Large intestine (tissue), 3 donors: ENCODE data around the gene LDHB. TPM values are rescaled to one million over a fixed set of nuclear protein-coding genes. Genes with fewer than 3 reads are reported as not detected.
"Not testable (repeated sequence)": the region's sequence is repeated elsewhere in the genome, so short reads cannot be mapped to it uniquely, and the experiment has no call there.

ENCODE experiments used
- DNase-seq, 2 donors: peaks; one replicate each; pipeline versions ENCODE4 v3.0.0 to v3.0.0-alpha.2; 2013
- H3K27ac ChIP-seq: one replicate; pipeline ENCODE4 v1.5.1; 2013; ENCODE audit warnings: low read length
- H3K27me3 ChIP-seq: 2 replicates; pipeline ENCODE4 v1.6.1; 2013; ENCODE audit warnings: low read length; ENCODE audit not compliant: control insufficient read depth, insufficient read depth
- H3K36me3 ChIP-seq: 2 replicates; pipeline ENCODE4 v1.6.1; 2013; ENCODE audit warnings: low read length; ENCODE audit not compliant: control insufficient read depth, insufficient read depth
- H3K4me1 ChIP-seq: one replicate; pipeline ENCODE4 v1.6.1; 2013; ENCODE audit warnings: low read length; ENCODE audit not compliant: control insufficient read depth, insufficient read depth
- H3K4me3 ChIP-seq: one replicate; pipeline ENCODE4 v1.5.1; 2013; ENCODE audit warnings: low read length
- H3K9me3 ChIP-seq: one replicate; pipeline ENCODE4 v1.6.1; 2013; ENCODE audit warnings: mild to moderate bottlenecking, low read depth, low read length, moderate library complexity; ENCODE audit not compliant: control insufficient read depth
- WGBS: methylation state at CpG from one replicate; pipeline ENCODE4 v1.1.5; 2013; ENCODE audit warnings: low lambda C conversion rate; ENCODE audit not compliant: insufficient coverage; 5-methylcytosine and 5-hydroxymethylcytosine counted together
- polyA plus RNA-seq: library from polyadenylated mRNA; unstranded; fragments of 120-200 nt; gene quantifications from one replicate; pipeline ENCODE4 v1.2.1, GENCODE V29; 2013

The LDHB gene
- polyA plus RNA-seq, 1 donor: 549 TPM

DNA sequence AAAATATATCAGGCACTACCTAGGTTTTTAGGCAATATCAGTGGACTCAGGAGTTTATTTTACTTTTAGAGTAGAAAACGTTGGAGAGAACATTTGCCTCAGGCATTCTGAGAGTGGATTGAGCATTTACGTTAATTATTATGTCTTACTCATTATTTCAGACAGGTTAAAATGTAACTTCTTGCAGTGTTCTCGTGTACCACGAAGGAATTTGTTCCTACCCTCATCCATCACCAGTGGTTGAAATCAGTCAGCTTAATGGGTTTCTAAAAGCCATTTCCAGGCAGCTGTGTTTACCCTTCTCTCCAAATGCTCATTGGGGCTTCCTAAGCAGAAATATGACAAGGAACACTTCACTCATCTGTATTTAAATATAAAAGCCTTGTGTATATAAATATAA, 9.1 kb upstream of the LDHB start:
- H3K27me3 ChIP-seq: peaks cover 6% of the 10 kb centered on the region
- H3K4me3 ChIP-seq: no peak overlapping the region
- no CpG with 5 or more reads among the region's 4 CpGs for WGBS
- no peak overlapping the region for H3K27ac ChIP-seq
- no peak for DNase-seq
- H3K36me3 ChIP-seq: no peaks in the 10 kb centered on the region
- H3K4me1 ChIP-seq: no peaks in the 10 kb centered on the region
- peaks cover 1% of the 10 kb centered on the region for H3K9me3 ChIP-seq

- 89% methylated on average over 3 of the region's 7 CpGs for whole genome bisulfite sequencing
- no peak overlapping the region for H3K27ac ChIP-seq
- H3K36me3 ChIP-seq: no peaks in the 10 kb centered on the region
These were observed 8.2 kb upstream of the LDHB start for GRCh38 chr12:21665816-21666215.

GRCh38 chr12:21662122-21662792, 4.6 kb upstream of the LDHB start:
- no CpG with 5 or more reads among the region's 27 CpGs for WGBS
- Histone ChIP-seq H3K27me3 (no peaks in the 10 kb centered on the region), H3K36me3 (no peaks in the 10 kb centered on the region), H3K9me3 (peaks cover 5% of the 10 kb centered on the region), H3K4me1 (no peaks in the 10 kb centered on the region), H3K4me3 (no peak overlapping the region), H3K27ac (no peak overlapping the region)
- DNase-seq: no peak

More at GRCh38 chr12:21665816-21666215, 8.2 kb upstream of the LDHB start:
- Histone ChIP-seq H3K9me3 (peaks cover 5% of the 10 kb centered on the region), H3K4me3 (no peak overlapping the region), H3K4me1 (no peaks in the 10 kb centered on the region), H3K27me3 (peaks cover 6% of the 10 kb centered on the region)
- DNase-seq: no peak

- not testable (repeated sequence) for H3K27me3 ChIP-seq, H3K4me3 ChIP-seq, H3K27ac ChIP-seq, H3K36me3 ChIP-seq, DNase-seq, H3K4me1 ChIP-seq, H3K9me3 ChIP-seq
- WGBS: no CpG with 5 or more reads among the region's 44 CpGs
These were observed 3.9 kb upstream of the LDHB start for GRCh38 chr12:21661396-21662093.

- no peak for DNase-seq
- 33% methylated on average over 1 of the region's 1 CpG for WGBS
- H3K36me3 ChIP-seq: peaks cover 2% of the 10 kb centered on the region
These were observed 1.7 kb upstream of the LDHB start for GRCh38 chr12:21659383-21659782.

GRCh38 chr12:21656905-21657325, 727 bp downstream of the LDHB start:
- peaks cover 20% of the 10 kb centered on the region for H3K36me3 ChIP-seq
- H3K4me1 ChIP-seq: peaks cover 2% of the 10 kb centered on the region
- H3K27me3 ChIP-seq: no peaks in the 10 kb centered on the region
- peak overlapping the region; percentile 58 for H3K27ac ChIP-seq
- WGBS: 0% methylated on average over 1 of the region's 16 CpGs
- peak; percentile 37 to 80 for DNase-seq
- H3K9me3 ChIP-seq: peaks cover 5% of the 10 kb centered on the region
- peak overlapping the region; percentile 66 for H3K4me3 ChIP-seq

More at GRCh38 chr12:21659383-21659782, 1.7 kb upstream of the LDHB start:
- Histone ChIP-seq H3K27me3 (no peaks in the 10 kb centered on the region), H3K9me3 (peaks cover 5% of the 10 kb centered on the region), H3K27ac (no peak overlapping the region), H3K4me1 (peaks cover 2% of the 10 kb centered on the region), H3K4me3 (no peak overlapping the region)

DNA sequence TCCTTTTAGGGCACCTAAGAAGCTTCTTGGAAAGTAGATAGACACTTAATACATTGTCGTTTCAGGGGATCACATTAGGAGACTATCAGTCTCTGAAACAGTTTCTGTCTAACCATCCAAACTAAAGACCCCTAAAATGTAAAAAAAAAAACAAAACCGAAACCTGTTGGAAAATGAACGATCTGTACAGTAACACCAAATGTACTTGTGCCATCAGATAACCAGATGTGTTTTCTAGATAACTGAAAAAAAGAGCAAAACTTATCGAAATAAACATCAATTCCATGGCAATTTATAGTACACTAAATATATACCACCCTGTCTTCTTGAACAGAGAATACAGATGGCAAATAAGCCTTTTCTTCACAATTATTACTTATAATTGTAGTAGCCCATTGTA, 2.1 kb downstream of the LDHB start:
- Histone ChIP-seq H3K4me3 (no peak overlapping the region), H3K4me1 (peaks cover 2% of the 10 kb centered on the region), H3K9me3 (no peaks in the 10 kb centered on the region), H3K36me3 (peaks cover 29% of the 10 kb centered on the region), H3K27ac (no peak overlapping the region), H3K27me3 (no peaks in the 10 kb centered on the region)
- 66% methylated on average over 4 of the region's 4 CpGs for WGBS
- no peak for DNase-seq

- H3K9me3 ChIP-seq: no peaks in the 10 kb centered on the region
These were observed 5.8 kb downstream of the LDHB start for GRCh38 chr12:21651821-21652220.

DNA sequence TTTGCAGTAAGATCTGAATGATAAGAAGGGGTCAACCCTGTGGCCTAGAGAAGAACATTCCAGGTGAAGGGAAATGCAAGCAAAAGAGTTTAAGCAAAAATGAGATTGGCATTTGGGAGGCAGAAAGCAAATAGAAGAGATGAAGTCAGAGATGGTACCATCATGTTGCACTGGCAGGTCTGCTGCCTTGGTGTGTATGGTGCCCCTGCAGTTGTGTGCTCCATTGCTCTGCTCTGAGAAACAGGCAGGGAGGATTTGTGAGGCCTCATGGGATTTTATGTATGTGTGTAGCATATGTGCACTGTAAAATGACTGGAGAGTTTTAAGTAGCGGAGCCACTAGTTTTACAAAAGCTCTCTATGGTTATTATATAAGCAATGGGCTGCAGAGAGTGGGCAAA, 6.6 kb downstream of the LDHB start:
- Histone ChIP-seq H3K9me3 (no peaks in the 10 kb centered on the region), H3K4me1 (peaks cover under 1% of the 10 kb centered on the region), H3K36me3 (peaks cover 44% of the 10 kb centered on the region), H3K27ac (no peak overlapping the region), H3K4me3 (no peak overlapping the region), H3K27me3 (no peaks in the 10 kb centered on the region)
- 100% methylated on average over 1 of the region's 1 CpG for WGBS
- no peak for DNase-seq

More at GRCh38 chr12:21651821-21652220, 5.8 kb downstream of the LDHB start:
- Histone ChIP-seq H3K27me3 (no peaks in the 10 kb centered on the region), H3K27ac (no peak overlapping the region), H3K4me1 (peaks cover 2% of the 10 kb centered on the region), H3K4me3 (no peak overlapping the region), H3K36me3 (peaks cover 38% of the 10 kb centered on the region)
- DNase-seq: no peak
- 100% methylated on average over 1 of the region's 1 CpG for WGBS

- Histone ChIP-seq H3K27ac (no peak overlapping the region), H3K4me3 (no peak overlapping the region), H3K27me3 (no peaks in the 10 kb centered on the region), H3K4me1 (peaks cover 5% of the 10 kb centered on the region), H3K9me3 (no peaks in the 10 kb centered on the region), H3K36me3 (peaks cover 47% of the 10 kb centered on the region)
- WGBS: 50% methylated on average over 2 of the region's 3 CpGs
- no peak for DNase-seq
These were observed 8.6 kb downstream of the LDHB start for GRCh38 chr12:21649034-21649433.
